SK-N-SH (cell line): Measurements from ENCODE around the gene MACROH2A2. TPM values are rescaled to one million over a fixed set of nuclear protein-coding genes. Genes with fewer than 3 reads are reported as not detected.

Source experiments
- CTCF ChIA-PET: fragments of 300-600, 350-600 bp; formaldehyde crosslinking; extraction: SDS; loops from one replicate; lab custom pipeline; 2021; lab: Yijun Ruan, JAX
- POLR2A ChIA-PET: fragments of 350-600 bp; sonication (Branson Sonifier 250); formaldehyde crosslinking; extraction: SDS; loops from one replicate; lab custom pipeline; 2020; ENCODE audit warnings: antibody characterized with exemption, inconsistent platforms; lab: Yijun Ruan, JAX
- DNase-seq: peaks from one replicate; pipeline ENCODE4 v3.0.0; 2012
- H2AFZ ChIP-seq: fragments of 200-600 bp; sonication (generic); 2 replicates; pipeline ENCODE4 v1.8.1; 2016; ENCODE audit warnings: antibody characterized with exemption, mild to moderate bottlenecking, low read depth
- H3F3A ChIP-seq: fragments of 200-600 bp; sonication (generic); replicated peaks from 2 replicates; pipeline ENCODE3; 2016; ENCODE audit warnings: antibody characterized with exemption, mild to moderate bottlenecking; ENCODE audit not compliant: insufficient read depth
- H3K27ac ChIP-seq, 2 experiments: fragments of 200-500 bp in 1 of 2; fragments of 200-600 bp in 1 of 2; sonication (Bioruptor generic) in 1 of 2; sonication (generic), shearing (Covaris generic) in 1 of 2; 2 replicates each; pipeline versions ENCODE4 v1.5.1 to v1.6.1; 2014 to 2016; ENCODE audit warnings: low read depth in 2 of 2, inconsistent platforms in 1 of 2, low read length in 1 of 2, mild to moderate bottlenecking in 1 of 2, mixed read lengths in 1 of 2
- H3K27me3 ChIP-seq: fragments of 200-600 bp; sonication (generic), shearing (Covaris generic); 2 replicates; pipeline ENCODE4 v1.6.1; 2016; ENCODE audit warnings: mixed run types; ENCODE audit not compliant: insufficient read depth
- H3K36me3 ChIP-seq, 2 experiments: fragments of 200-500 bp in 1 of 2; fragments of 200-600 bp in 1 of 2; sonication (Bioruptor generic) in 1 of 2; sonication (generic) in 1 of 2; replicated peaks in 1 of 2; 2 replicates each; pipeline versions ENCODE3 to v1.5.1; 2014 to 2016; ENCODE audit warnings: low read length in 1 of 2, mild to moderate bottlenecking in 1 of 2; ENCODE audit not compliant: insufficient read depth in 2 of 2, control insufficient read depth in 1 of 2
- H3K4me1 ChIP-seq, 2 experiments: fragments of 200-500 bp in 1 of 2; fragments of 200-600 bp in 1 of 2; sonication (Bioruptor generic) in 1 of 2; sonication (generic), shearing (Covaris generic) in 1 of 2; 2 replicates each; pipeline versions ENCODE4 v1.5.1 to v1.6.1; 2014 to 2016; ENCODE audit warnings: low read depth in 1 of 2, low read length in 1 of 2, mixed run types in 1 of 2; ENCODE audit not compliant: insufficient read depth in 2 of 2, control insufficient read depth in 1 of 2
- H3K4me2 ChIP-seq: fragments of 200-600 bp; sonication (generic), shearing (Covaris generic); 2 replicates; pipeline ENCODE4 v1.6.1; 2017; ENCODE audit warnings: mixed run types
- H3K4me3 ChIP-seq, 2 experiments: fragments of 200-500 bp in 1 of 2; fragments of 200-600 bp in 1 of 2; sonication (Bioruptor generic) in 1 of 2; sonication (generic), shearing (Covaris generic) in 1 of 2; 2 replicates each; pipeline versions ENCODE4 v1.5.1 to v1.8.1; 2014 to 2016; ENCODE audit warnings: low read depth in 2 of 2, inconsistent platforms in 1 of 2, low read length in 1 of 2, mild to moderate bottlenecking in 1 of 2, mixed read lengths in 1 of 2, moderate library complexity in 1 of 2
- H3K79me2 ChIP-seq: fragments of 200-600 bp; sonication (generic); 2 replicates; pipeline ENCODE4 v1.8.1; 2017; ENCODE audit warnings: mild to moderate bottlenecking; ENCODE audit not compliant: insufficient read depth
- H3K9ac ChIP-seq: fragments of 200-600 bp; sonication (generic); 2 replicates; pipeline ENCODE4 v1.6.1; 2017; ENCODE audit warnings: mixed run types
- H3K9me2 ChIP-seq: fragments of 200-600 bp; sonication (generic); 2 replicates; pipeline ENCODE4 v1.6.1; 2017; ENCODE audit warnings: mixed run types
- H3K9me3 ChIP-seq: fragments of 200-600 bp; sonication (generic); 2 replicates; pipeline ENCODE4 v1.6.1; 2017; ENCODE audit warnings: mixed run types, mild to moderate bottlenecking, moderate library complexity
- H4K20me1 ChIP-seq: fragments of 200-600 bp; sonication (generic); 2 replicates; pipeline ENCODE4 v1.6.1; 2017; ENCODE audit warnings: mild to moderate bottlenecking, mixed run types; ENCODE audit not compliant: insufficient read depth
- CTCF ChIP-seq: fragments of 200-600 bp; sonication (generic); IDR thresholded peaks from 2 replicates; pipeline ENCODE4 v1.6.1; 2017; ENCODE audit warnings: antibody characterized with exemption, mild to moderate bottlenecking, moderate library complexity
- FOXJ3 ChIP-seq: sonication (generic); formaldehyde crosslinking; IDR thresholded peaks from 2 replicates; pipeline ENCODE4 v1.5.1; 2020; ENCODE audit warnings: mild to moderate bottlenecking, missing genetic modification reagents
- FOXM1 ChIP-seq: IDR thresholded peaks from 2 replicates; pipeline ENCODE4 v1.4.0; 2012; ENCODE audit warnings: low read depth, mild to moderate bottlenecking
- MAX ChIP-seq: IDR thresholded peaks from 2 replicates; pipeline ENCODE4 v1.4.0; 2012; ENCODE audit warnings: low read depth
- MEF2A ChIP-seq: IDR thresholded peaks from 2 replicates; pipeline ENCODE4 v1.4.0; 2012; ENCODE audit warnings: low read depth, borderline replicate concordance
- MXI1 ChIP-seq: IDR thresholded peaks from 2 replicates; pipeline ENCODE4 v1.6.1; 2012; ENCODE audit warnings: mild to moderate bottlenecking, low read depth, low read length, improper control_type of control experiment
- NFIC ChIP-seq: IDR thresholded peaks from 2 replicates; pipeline ENCODE4 v1.4.0; 2012; ENCODE audit warnings: borderline replicate concordance
- NRF1 ChIP-seq: IDR thresholded peaks from 2 replicates; pipeline ENCODE4 v1.6.1; 2012; ENCODE audit warnings: low read depth, mild to moderate bottlenecking, low read length
- POLR2AphosphoS5 ChIP-seq: IDR thresholded peaks from 2 replicates; pipeline ENCODE4 v1.6.1; 2012; ENCODE audit warnings: low read depth, low read length
- RAD21 ChIP-seq: IDR thresholded peaks from 2 replicates; pipeline ENCODE4 v1.6.1; 2012; ENCODE audit warnings: mild to moderate bottlenecking, low read length
- REST ChIP-seq: IDR thresholded peaks from 2 replicates; pipeline ENCODE4 v1.6.1; 2012; ENCODE audit warnings: mild to moderate bottlenecking, low read depth, low read length, moderate library complexity
- RFX5 ChIP-seq: IDR thresholded peaks from 2 replicates; pipeline ENCODE4 v1.6.1; 2012; ENCODE audit warnings: mild to moderate bottlenecking, improper control_type of control experiment, low read length
- SMC3 ChIP-seq: IDR thresholded peaks from 2 replicates; pipeline ENCODE4 v1.6.1; 2012; ENCODE audit warnings: low read depth, low read length, improper control_type of control experiment
- TEAD4 ChIP-seq: IDR thresholded peaks from 2 replicates; pipeline ENCODE4 v1.4.0; 2012; ENCODE audit warnings: mild to moderate bottlenecking, borderline replicate concordance; ENCODE audit not compliant: insufficient read depth
- WGBS: methylation state at CpG from one replicate; pipeline ENCODE4 v1.1.6; 2017; ENCODE audit warnings: low lambda C conversion rate; 5-methylcytosine and 5-hydroxymethylcytosine counted together
- polyA plus RNA-seq, 3 experiments: library from polyadenylated mRNA; depleted of rRNA; stranded (reverse); fragments of >200 nt; gene quantifications; 2 replicates each; pipeline ENCODE4 v1.2.3, GENCODE V29; 2012
- TF ChIP-seq, protein P1 (sequence below): IDR thresholded peaks from 2 replicates; pipeline ENCODE4; 2012
- TF ChIP-seq, protein P2 (sequence below): fragments of 150-350 bp; IDR thresholded peaks from 2 replicates; pipeline ENCODE4 v1.6.1; 2017; ENCODE audit warnings: antibody characterized with exemption, low read length, low read depth, borderline replicate concordance
- TF ChIP-seq, protein P3 (sequence below): fragments of 150-350 bp; IDR thresholded peaks from 2 replicates; pipeline ENCODE4 v1.6.1; 2016; ENCODE audit warnings: mild to moderate bottlenecking, low read depth, low read length

Gene MACROH2A2
- polyA plus RNA-seq, 1 of the 3 experiments (the other 2 are of a cell fraction) = 28.9 TPM

DNA sequence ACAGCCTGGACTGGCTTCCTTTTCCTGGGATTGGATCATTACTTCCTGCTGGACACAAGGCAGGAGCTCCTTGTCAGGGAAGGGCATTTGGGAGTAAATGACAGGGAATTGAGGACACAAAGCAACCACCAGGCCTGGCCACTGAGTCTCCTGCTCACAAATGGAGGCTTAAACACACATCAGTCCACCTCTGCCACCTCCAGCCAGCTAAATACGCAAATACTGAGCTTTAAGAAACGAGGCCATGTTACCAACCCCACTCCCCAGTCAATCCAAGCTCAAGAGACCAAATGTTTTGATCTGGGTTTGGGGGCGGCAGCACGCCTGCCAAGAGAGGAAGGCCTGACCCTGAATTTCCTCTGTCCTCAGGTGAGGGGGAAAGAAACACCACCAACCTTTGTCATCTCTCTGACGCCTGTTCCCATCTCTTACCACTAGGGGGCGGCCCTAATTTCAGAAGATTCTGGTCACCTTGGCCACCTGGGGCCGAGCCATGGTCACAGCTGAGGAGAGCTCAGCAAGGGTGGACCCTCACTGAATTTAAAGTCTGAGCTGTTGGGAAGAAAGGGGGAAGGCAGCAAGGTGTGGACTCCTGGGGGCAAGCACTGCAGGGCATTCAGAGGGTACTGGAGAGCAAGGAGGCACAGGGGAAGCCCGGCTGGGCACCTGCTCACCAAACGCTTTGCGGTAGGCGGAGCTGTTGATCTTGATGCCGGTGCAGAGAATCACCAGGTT is 63.5 kb downstream of the MACROH2A2 start:
- WGBS = 61% methylated on average over 11 of the region's 12 CpGs
- Histone ChIP-seq H4K20me1 (no peaks in the 10 kb centered on the region), H3K79me2 (no peaks in the 10 kb centered on the region), H3K4me3 (no peak overlapping the region), H3K36me3 (peaks cover 10 to 42% of the 10 kb centered on the region in 2 experiments), H3K4me1 (peaks cover 0 to 3% of the 10 kb centered on the region in 2 experiments; a peak in 1 of 4 replicates), H3F3A (no peaks in the 10 kb centered on the region), H3K27me3 (no peaks in the 10 kb centered on the region), H3K27ac (no peak overlapping the region), H3K9me2 (no peaks in the 10 kb centered on the region), H3K9ac (no peak overlapping the region), H3K9me3 (no peaks in the 10 kb centered on the region), H3K4me2 (no peak overlapping the region), H2AFZ (no peak overlapping the region)
- ChIA-PET POLR2A (interaction anchor here (0.7 to 1.3 kb wide), 3 partner anchors 20 to 54 kb away, joined by 3 to 5 read pairs (median 4); partner anchors contain the start of genes SAR1A and TYSND1), CTCF (interaction anchor here (0.6 to 9.2 kb wide), 64 partner anchors 8 to 1400 kb away, joined by 3 to 184 read pairs (median 4); partner anchors contain the start of genes AIFM2, MACROH2A2, SAR1A and TYSND1)
- TF ChIP-seq FOXJ3 (CRISPR knock-in tag) (no peak), NFIC (no peak), SMC3 (peak; percentile 46; the same call in 1 of the 2 replicates), RAD21 (peak; percentile 51), CTCF (peak; percentile 93)
- peak; percentile 80 for DNase-seq

GRCh38 chr10:70117646-70118045 is 65.0 kb downstream of the MACROH2A2 start:
- no peak overlapping the region for H3K4me3 ChIP-seq
- no peak overlapping the region for H3K27ac ChIP-seq
- no peak for DNase-seq
- H3K27me3 ChIP-seq = no peaks in the 10 kb centered on the region
- H3K4me2 ChIP-seq = no peak overlapping the region
- H3K36me3 ChIP-seq = peaks cover 6 to 28% of the 10 kb centered on the region in 2 experiments
- no peaks in the 10 kb centered on the region for H3K79me2 ChIP-seq
- H3K9me3 ChIP-seq = no peaks in the 10 kb centered on the region
- ChIA-PET CTCF (interaction anchor here (0.8 to 9.2 kb wide), 13 partner anchors 11 to 250 kb away, joined by 3 to 184 read pairs (median 4); partner anchors contain the start of gene TYSND1), POLR2A (interaction anchor here (1.3 kb wide), 1 partner anchor 53 kb away, joined by 4 read pairs; the partner anchor contains the start of gene SAR1A)
- no peaks in the 10 kb centered on the region for H3K9me2 ChIP-seq
- H3K4me1 ChIP-seq = peaks cover 0 to 3% of the 10 kb centered on the region in 2 experiments; a peak in 1 of 4 replicates
- H3F3A ChIP-seq = no peaks in the 10 kb centered on the region
- no peak overlapping the region for H2AFZ ChIP-seq
- no peaks in the 10 kb centered on the region for H4K20me1 ChIP-seq
- WGBS = 90% methylated on average over 6 of the region's 10 CpGs
- H3K9ac ChIP-seq = no peak overlapping the region
- TF ChIP-seq, protein P1, sequence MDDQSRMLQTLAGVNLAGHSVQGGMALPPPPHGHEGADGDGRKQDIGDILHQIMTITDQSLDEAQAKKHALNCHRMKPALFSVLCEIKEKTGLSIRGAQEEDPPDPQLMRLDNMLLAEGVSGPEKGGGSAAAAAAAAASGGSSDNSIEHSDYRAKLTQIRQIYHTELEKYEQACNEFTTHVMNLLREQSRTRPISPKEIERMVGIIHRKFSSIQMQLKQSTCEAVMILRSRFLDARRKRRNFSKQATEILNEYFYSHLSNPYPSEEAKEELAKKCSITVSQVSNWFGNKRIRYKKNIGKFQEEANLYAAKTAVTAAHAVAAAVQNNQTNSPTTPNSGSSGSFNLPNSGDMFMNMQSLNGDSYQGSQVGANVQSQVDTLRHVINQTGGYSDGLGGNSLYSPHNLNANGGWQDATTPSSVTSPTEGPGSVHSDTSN = no peak
- TF ChIP-seq MXI1 = no peak
- TF ChIP-seq MEF2A = no peak
- no peak for TF ChIP-seq REST
- TF ChIP-seq, protein P2, sequence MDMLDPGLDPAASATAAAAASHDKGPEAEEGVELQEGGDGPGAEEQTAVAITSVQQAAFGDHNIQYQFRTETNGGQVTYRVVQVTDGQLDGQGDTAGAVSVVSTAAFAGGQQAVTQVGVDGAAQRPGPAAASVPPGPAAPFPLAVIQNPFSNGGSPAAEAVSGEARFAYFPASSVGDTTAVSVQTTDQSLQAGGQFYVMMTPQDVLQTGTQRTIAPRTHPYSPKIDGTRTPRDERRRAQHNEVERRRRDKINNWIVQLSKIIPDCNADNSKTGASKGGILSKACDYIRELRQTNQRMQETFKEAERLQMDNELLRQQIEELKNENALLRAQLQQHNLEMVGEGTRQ = no peak
- TF ChIP-seq POLR2AphosphoS5 = no peak
- TF ChIP-seq RAD21 = no peak
- no peak for TF ChIP-seq RFX5
- no peak for TF ChIP-seq MAX
- TF ChIP-seq, protein P3, sequence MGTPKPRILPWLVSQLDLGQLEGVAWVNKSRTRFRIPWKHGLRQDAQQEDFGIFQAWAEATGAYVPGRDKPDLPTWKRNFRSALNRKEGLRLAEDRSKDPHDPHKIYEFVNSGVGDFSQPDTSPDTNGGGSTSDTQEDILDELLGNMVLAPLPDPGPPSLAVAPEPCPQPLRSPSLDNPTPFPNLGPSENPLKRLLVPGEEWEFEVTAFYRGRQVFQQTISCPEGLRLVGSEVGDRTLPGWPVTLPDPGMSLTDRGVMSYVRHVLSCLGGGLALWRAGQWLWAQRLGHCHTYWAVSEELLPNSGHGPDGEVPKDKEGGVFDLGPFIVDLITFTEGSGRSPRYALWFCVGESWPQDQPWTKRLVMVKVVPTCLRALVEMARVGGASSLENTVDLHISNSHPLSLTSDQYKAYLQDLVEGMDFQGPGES = no peak
- TF ChIP-seq NRF1 = no peak
- no peak for TF ChIP-seq TEAD4
- no peak for TF ChIP-seq FOXM1
